GM18511 (cell line): ENCODE results near the gene TMEM151B.
A peak's percentile ranks its signal among the peaks of the same experiment; 100 is the strongest.

Experiments
- ATAC-seq: cut with Tn5 transposase; IDR thresholded peaks from one replicate; pipeline ENCODE4 v1.9.1; 2021; ENCODE audit warnings: mild to moderate bottlenecking, moderate library complexity; ENCODE audit not compliant: unreplicated experiment

TMEM151B gene

DNA sequence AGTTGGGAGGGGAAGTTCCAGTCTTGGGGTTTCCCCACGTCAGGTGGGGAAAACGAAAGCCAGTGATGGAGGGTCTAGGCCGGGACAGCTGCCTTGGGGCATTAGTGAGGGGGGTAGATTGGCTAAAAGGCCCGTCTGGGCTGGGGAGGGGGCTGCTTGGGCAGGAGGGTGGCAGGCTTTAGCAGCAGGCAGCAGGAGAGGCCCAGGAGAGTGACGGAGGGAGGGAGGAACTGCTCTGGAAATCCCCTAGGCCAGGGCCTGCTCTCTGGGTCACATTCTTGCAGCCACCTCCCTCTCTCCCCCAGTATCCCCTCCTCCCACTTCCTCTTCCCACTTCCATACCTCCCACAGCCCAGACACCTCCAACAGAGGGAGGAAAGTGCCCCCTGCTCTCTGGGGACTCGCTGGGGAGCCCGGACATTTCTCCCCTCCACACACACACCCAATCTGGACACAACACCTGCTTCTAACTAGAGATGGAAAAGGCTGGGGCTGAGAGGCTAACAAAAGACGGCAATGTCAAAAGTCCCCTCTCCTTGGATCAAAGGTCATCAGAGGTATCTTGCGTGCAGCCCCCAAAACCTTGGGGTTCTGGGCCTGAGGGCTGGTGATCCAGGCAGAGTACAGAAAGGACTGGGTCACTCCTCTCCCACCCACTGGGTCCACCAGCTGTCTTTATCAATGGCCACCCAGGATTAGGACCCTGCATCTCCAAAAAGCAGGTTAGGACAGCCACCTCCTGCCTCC is 6.7 kb upstream of the TMEM151B start:
- no peak for ATAC-seq

- ATAC-seq = peak; percentile 38
Measured at GRCh38 chr6:44264154-44265006, 5.9 kb upstream of the TMEM151B start.

DNA sequence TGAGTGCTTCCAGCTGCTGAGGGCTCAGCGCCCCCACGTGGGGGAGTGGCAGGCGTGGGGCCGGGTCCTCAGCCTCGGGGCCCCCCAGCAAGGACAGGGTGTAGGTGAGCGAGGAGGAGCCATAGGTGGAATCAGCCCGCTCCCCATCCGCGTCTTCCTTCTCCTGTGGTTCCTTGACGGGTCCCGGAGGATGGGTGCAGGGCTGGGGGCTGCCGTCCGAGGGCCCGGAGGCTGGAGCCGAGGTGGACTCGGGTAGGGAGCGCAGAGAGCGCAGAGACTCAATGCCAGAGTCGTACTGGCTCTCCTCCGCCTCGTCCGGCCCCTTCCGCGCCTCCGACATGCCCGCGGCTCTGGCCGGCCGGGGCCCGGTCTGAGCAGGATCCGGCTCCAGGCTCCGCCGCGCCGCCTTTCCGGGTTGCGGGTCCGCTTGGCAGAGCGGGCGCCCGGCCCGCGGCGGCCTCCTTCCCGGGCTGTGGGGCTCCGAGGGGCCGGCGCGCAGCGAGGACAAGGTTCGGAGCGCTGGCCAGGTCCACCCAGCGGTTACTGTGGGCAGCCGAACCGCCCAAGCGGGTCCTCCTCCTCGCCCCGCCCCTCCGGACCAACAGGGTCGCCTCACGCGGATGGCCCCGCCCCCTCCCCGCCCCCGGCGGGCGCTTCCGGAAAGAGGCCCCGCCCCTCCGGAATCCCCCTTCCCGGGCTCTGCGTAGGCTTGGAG is 5.1 kb upstream of the TMEM151B start, which contains the start of gene NFKBIE:
Gene NFKBIE, minus strand, starts transcription at position 545 of the 715 bp plus-strand sequence. Its CDS starts 205 bp downstream, at position 340.
- ATAC-seq = peak; percentile 39

DNA sequence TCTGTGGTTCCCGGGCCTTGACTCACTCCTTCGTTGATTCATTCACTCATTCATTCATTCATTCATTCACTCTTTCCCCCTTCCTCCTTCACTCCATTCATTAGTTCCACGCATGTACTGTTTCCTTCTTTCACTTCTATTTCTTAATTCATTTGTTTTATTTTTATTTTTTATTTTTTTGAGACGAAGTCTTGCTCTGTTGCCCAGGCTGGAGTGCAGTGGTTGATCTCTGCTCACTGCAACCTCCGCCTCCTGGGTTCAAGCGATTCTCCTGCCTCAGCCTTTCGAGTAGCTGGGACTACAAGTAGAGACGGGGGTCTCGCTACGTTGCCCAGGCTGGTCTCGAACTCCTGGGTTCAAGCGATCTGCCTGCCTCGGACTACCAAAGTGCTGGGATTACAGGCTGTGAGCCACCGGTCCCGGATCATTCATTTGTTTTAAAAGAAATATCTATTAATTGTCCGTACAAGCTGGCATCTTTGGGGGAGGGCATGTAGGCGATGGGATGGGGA is 4.5 kb upstream of the TMEM151B start:
- ATAC-seq = peak; percentile 0

DNA sequence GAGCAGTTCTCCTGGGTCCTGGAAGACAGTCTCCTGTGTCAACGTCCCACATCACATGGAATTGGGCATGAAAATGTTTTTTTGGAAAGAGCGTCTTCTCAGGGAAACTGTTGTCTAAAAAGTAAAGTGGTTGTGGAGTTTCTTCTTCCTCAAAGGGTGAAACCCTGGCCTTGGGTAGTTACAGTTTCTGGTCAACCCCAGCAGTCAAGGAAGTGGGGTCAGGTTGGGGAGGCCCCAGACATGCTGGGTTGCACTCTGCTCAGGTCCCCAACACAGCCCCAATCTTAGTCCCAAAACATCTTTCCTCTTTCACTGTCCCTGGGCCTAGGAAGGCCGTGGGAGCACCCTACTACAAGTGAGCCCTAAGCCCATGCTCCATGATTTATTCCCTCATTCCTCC is 3.9 kb upstream of the TMEM151B start:
- peak; percentile 35 for ATAC-seq

GRCh38 chr6:44267252-44267651 is 3.0 kb upstream of the TMEM151B start:
- no peak for ATAC-seq

DNA sequence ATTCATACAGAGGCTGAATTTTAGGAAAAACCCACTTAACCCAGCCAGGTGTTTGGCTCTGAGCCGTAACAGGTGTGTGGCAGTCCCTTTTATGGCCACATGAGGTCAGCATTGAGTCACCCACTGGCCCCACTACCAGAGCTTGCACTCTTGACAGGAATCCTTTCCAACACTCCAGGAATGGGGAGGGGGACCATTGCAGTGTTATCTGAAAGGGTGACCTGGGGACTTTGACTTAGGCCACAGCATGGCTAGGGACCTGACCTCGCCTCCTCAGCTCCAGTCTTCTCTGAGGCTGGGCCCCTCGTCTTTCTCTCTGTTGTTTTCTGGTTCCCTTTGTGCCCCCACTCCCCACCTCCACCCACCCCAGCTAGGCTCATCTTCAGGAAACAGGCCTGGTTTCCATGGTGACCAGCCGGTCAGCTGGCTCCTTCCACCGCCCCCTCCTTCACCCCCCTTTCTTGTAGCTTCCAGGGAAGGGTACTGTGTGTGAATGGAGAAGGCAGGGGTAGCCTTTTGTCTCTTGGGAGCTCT is 2.1 kb upstream of the TMEM151B start:
- no peak for ATAC-seq

DNA sequence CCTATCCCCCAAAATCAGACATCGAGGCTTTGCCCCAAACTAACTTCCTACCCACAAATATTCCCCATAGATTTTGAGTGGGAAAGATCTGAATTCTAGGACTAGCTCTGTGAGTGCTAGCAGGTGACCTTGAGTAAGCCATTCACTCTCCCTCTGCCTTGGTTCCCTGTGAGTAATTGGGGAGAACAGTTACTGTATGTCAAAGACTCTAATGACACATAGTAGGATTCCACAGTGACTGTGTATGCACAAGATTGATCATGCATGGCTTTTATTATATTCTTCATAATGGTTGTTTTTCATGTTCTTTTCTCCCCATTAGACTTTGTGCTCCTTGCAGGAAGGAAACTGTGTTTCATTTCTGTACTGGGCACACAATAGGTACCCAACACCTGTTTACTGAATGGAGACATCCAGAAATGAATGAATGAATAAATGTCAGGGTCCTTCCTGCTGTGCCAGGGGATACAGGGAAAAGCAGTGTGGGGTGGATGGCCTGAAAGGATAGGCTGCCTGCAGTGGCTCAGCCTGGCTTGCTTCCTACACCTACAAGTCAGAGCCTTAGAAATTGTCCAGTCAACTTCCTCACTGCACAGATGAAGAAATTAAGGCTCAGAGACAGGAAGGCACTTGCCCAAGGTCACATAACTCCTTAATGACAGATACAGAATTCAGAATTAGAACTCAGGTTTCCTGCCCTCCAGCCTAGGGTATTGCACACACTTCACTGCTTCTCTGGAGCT is 901 bp upstream of the TMEM151B start:
- ATAC-seq = no peak

DNA sequence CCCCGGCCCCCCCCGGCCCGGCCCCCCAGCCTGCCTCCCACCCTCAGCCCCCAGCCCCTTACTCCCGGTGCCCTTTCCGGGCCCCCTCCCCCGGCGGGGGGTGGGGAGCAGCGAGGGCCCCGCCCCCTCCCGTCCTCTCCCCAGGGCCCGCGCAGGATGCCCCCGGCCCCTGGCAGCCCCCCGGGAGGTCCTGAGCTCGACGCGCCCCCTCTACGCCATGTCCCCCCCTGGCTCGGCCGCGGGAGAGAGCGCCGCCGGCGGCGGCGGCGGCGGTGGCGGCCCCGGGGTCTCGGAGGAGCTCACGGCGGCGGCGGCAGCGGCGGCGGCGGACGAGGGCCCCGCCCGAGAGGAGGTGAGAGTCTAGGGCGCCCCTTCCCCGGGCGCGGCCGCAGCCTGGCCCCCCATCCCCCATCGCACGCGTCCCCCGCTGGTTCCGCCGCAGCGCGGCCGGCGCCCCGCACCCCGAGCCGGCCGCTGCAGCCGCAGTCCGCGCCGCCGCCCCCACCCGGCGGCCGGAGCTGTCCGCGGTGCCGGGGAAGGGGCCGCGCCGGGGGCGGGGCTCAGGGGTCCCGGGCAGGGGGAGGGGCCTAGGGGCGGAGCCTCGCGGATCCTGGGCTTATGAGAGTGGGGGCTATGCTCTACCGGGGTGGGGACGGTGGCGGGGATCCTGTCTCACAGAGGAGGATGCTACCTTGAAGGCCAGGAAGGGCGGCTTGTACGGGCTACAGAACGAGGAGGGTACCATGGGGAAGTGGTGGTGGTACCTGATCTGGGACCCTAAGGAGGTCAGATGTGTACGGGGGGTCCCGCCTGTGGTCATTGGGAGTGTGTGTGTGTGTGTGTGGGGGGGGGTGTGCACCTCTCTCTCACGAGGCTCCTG is 516 bp downstream of the TMEM151B start:
- ATAC-seq = no peak

GRCh38 chr6:44271406-44271723 is 1.1 kb downstream of the TMEM151B start:
- ATAC-seq = no peak

- ATAC-seq = no peak
Measured at GRCh38 chr6:44271914-44272313, 1.7 kb downstream of the TMEM151B start.

GRCh38 chr6:44272529-44272928 is 2.3 kb downstream of the TMEM151B start:
- no peak for ATAC-seq

GRCh38 chr6:44272999-44273566 is 2.8 kb downstream of the TMEM151B start:
- no peak for ATAC-seq

DNA sequence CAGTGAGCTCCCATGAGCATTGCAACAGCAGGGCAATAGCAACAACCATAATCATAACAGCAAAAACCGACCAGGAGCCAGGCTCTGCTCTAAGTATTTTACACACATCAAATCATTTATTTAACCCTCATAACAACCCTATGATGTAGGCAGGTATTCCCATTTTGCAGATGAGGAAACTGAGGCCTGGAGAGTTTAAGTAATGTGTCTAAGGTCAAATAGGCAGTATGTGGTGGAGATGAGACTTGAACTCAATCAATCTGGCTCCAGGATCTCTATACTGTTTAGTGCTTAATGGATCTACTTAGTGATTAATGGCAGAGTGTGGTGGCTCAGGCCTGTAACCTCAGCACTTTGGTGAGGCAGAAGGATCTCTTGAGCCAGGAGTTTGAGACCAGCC is 3.4 kb downstream of the TMEM151B start:
- no peak for ATAC-seq

DNA sequence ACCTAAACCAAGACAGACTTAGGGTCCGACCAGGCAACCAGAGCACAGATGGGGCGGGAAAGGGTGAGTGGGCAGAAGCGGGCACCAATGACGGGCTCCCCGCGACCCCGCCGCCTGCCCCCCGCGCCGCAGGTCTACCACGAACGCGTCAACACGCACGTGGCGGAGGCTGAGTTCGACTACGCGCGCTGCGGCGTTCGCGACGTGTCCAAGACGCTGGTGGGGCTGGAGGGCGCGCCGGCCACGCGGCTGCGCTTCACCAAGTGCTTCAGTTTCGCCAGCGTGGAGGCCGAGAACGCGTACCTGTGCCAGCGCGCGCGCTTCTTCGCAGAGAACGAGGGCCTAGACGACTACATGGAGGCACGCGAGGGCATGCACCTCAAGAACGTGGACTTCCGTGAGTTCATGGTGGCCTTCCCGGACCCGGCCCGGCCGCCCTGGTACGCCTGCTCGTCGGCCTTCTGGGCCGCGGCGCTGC is 5.1 kb downstream of the TMEM151B start:
- no peak for ATAC-seq

- ATAC-seq = no peak
Measured at GRCh38 chr6:44275749-44276648, 5.7 kb downstream of the TMEM151B start.

DNA sequence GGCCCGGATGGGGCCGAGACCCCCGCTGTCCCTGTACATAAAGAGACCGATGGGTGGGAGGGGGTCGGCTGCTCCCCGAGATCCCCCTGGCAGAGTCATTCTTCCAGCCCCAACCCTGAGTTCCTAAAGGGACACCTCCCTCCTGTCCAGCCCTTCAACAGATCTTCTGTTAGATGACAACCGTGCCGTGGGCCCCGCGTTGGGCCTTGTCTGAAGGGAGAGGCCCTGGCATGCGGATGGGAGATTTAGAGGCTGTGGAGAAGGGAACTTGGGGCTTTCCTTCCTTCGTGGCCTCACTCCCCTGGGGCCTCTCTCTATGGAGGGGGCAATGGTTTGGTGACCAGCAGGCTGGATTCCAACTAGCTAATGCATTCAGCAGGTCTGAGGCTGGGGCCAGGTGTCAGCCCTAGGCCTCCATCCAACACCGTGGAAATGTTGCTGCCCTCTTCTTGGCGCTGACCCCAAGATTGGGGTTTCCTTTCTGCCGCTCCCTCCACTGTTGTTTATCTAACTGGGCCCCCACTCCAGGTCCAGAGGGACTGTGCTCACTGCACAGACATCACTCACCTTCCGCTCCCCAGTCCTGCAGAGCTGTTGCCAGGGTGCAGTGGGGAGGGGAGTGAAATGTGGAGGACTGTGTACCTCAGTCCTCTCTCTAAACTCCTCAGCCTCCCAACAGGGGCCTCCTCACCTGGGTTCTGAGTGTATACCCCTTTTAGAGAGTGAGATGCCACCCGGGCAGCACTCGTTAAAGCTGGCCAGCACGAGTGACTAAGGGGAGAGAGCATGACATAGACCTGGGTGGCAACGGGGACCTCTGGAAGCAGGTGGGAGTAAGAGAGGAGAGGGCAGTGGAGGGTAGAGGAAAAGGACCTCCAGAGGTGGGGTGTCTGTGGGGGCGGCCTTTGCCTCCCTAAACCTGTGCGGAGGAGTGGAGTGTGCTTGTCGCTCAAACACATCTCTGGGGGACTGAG is 6.7 kb downstream of the TMEM151B start:
- ATAC-seq = no peak
